Liver (tissue), 9 donors: ENCODE data around the gene FAM221B. TPM values are rescaled to one million over a fixed set of nuclear protein-coding genes. Genes with fewer than 3 reads are reported as not detected.

Experiments used
- DNase-seq: peaks from one replicate; pipeline ENCODE4 v3.0.0-alpha.2; 2017; ENCODE audit warnings: low spot score
- H3K27ac ChIP-seq, 2 donors: one replicate each; pipeline ENCODE4 v1.7.0; 2013; ENCODE audit warnings: inconsistent platforms in 2 of 2, low read length in 2 of 2, control low read depth in 1 of 2, low read depth in 1 of 2, mild to moderate bottlenecking in 1 of 2
- H3K27me3 ChIP-seq, 4 donors: one replicate each; pipeline versions ENCODE4 v1.6.1 to v1.7.0; 2013; ENCODE audit warnings: low read length in 3 of 4, inconsistent platforms in 1 of 4, mild to moderate bottlenecking in 1 of 4, moderate library complexity in 1 of 4; ENCODE audit not compliant: control insufficient read depth in 4 of 4, insufficient read depth in 4 of 4
- H3K36me3 ChIP-seq, 4 donors: one replicate each; pipeline versions ENCODE4 v1.6.1 to v1.7.0; 2013; ENCODE audit warnings: low read length in 3 of 4, mild to moderate bottlenecking in 3 of 4, low read depth in 1 of 4, moderate library complexity in 1 of 4; ENCODE audit not compliant: control insufficient read depth in 4 of 4, insufficient read depth in 3 of 4
- H3K4me1 ChIP-seq, 4 donors: one replicate each; pipeline versions ENCODE4 v1.6.1 to v1.7.0; 2013; ENCODE audit warnings: low read length in 3 of 4, mild to moderate bottlenecking in 3 of 4, moderate library complexity in 1 of 4; ENCODE audit not compliant: control insufficient read depth in 4 of 4, insufficient read depth in 4 of 4
- H3K4me3 ChIP-seq, 3 donors: one replicate each; pipeline versions ENCODE4 v1.6.1 to v1.7.0; 2013; ENCODE audit warnings: low read length in 3 of 3, control low read depth in 1 of 3, low read depth in 1 of 3, mild to moderate bottlenecking in 1 of 3
- H3K9ac ChIP-seq, 2 donors: one replicate each; pipeline ENCODE4 v1.7.0; 2013; ENCODE audit warnings: low read length in 2 of 2, mild to moderate bottlenecking in 2 of 2, moderate library complexity in 2 of 2, control low read depth in 1 of 2, low read depth in 1 of 2
- H3K9me3 ChIP-seq, 4 donors: one replicate each; pipeline versions ENCODE4 v1.6.1 to v1.7.0; 2013; ENCODE audit warnings: low read length in 3 of 4; ENCODE audit not compliant: control insufficient read depth in 4 of 4
- EGR1 ChIP-seq, 2 donors: IDR thresholded peaks; 2 replicates each; pipeline ENCODE4 v1.6.1; 2016 to 2018; ENCODE audit warnings: antibody characterized with exemption in 2 of 2, low read depth in 2 of 2
- FOXA1 ChIP-seq: IDR thresholded peaks from 2 replicates; pipeline ENCODE4 v1.6.1; 2016; ENCODE audit warnings: antibody characterized with exemption
- FOXA2 ChIP-seq: IDR thresholded peaks from 2 replicates; pipeline ENCODE4 v1.6.1; 2016; ENCODE audit warnings: antibody characterized with exemption
- GABPA ChIP-seq, 2 donors: IDR thresholded peaks in 1 of 2; conservative IDR thresholded peaks in 1 of 2; 2 replicates each; pipeline ENCODE4 v1.6.1; 2016; ENCODE audit warnings: antibody characterized with exemption in 2 of 2, mild to moderate bottlenecking in 1 of 2, moderate library complexity in 1 of 2
- HNF4A ChIP-seq, 2 donors: conservative IDR thresholded peaks; 2 replicates each; pipeline ENCODE4 v1.6.1; 2016; ENCODE audit warnings: antibody characterized with exemption in 2 of 2, mild to moderate bottlenecking in 2 of 2
- HNF4G ChIP-seq: IDR thresholded peaks from 2 replicates; pipeline ENCODE4 v1.6.1; 2016; ENCODE audit warnings: antibody characterized with exemption
- JUND ChIP-seq, 2 donors: IDR thresholded peaks; 2 replicates each; pipeline ENCODE4 v1.6.1; 2016; ENCODE audit warnings: antibody characterized with exemption in 2 of 2
- NR2F2 ChIP-seq: IDR thresholded peaks from 2 replicates; pipeline ENCODE4 v1.6.1; 2016; ENCODE audit warnings: antibody characterized with exemption
- RAD21 ChIP-seq, 2 donors: IDR thresholded peaks; 2 replicates each; pipeline ENCODE4 v1.6.1; 2016; ENCODE audit warnings: antibody characterized with exemption in 2 of 2, mild to moderate bottlenecking in 2 of 2
- RXRA ChIP-seq, 2 donors: IDR thresholded peaks; 2 replicates each; pipeline ENCODE4 v1.6.1; 2017 to 2018; ENCODE audit warnings: antibody characterized with exemption in 2 of 2, mild to moderate bottlenecking in 1 of 2
- SP1 ChIP-seq: IDR thresholded peaks from 2 replicates; pipeline ENCODE4 v1.6.1; 2018; ENCODE audit warnings: antibody characterized with exemption, mild to moderate bottlenecking
- YY1 ChIP-seq: IDR thresholded peaks from 2 replicates; pipeline ENCODE4 v1.6.1; 2016; ENCODE audit warnings: antibody characterized with exemption, mild to moderate bottlenecking
- WGBS: extraction: QIAGEN DNeasy Blood & Tissue Kit; methylation state at CpG from one replicate; pipeline ENCODE4 v1.1.7; 2013; 5-methylcytosine and 5-hydroxymethylcytosine counted together
- polyA plus RNA-seq, 2 donors: library from polyadenylated mRNA; stranded (reverse) in 1 of 2; unstranded in 1 of 2; fragments of 200-250 nt in 1 of 2; fragments of >200 nt in 1 of 2; fragmentation: Nextera tagmentation in 1 of 2; extraction: Ambion mirVana in 1 of 2; gene quantifications; one replicate each; pipeline versions ENCODE4 v1.2.1 to v1.2.3, GENCODE V29; 2013 to 2015
- total RNA-seq, 2 donors: library from RNA; depleted of rRNA; stranded (reverse); fragments of >200 nt; gene quantifications; one replicate each; pipeline ENCODE4 v1.2.3, GENCODE V29; 2014
- TF ChIP-seq, protein P1 (sequence below): IDR thresholded peaks from 2 replicates; pipeline ENCODE4 v1.6.1; 2016; ENCODE audit warnings: antibody characterized with exemption
- TF ChIP-seq, protein P2 (sequence below): IDR thresholded peaks from 2 replicates; pipeline ENCODE4 v1.6.1; 2016; ENCODE audit warnings: antibody characterized with exemption, mild to moderate bottlenecking
- TF ChIP-seq, protein P3 (sequence below): IDR thresholded peaks from 2 replicates; pipeline ENCODE4 v1.6.1; 2016; ENCODE audit warnings: antibody characterized with exemption
- TF ChIP-seq, protein P4 (sequence below): IDR thresholded peaks from 2 replicates; pipeline ENCODE4 v1.6.1; 2016; ENCODE audit warnings: antibody characterized with exemption
- donor health status: healthy.
- donor health status: healthy.
- donor health status: healthy.
- donor health status: healthy.
- donor health status: healthy.

Gene FAM221B
- total and polyA plus RNA-seq, 4 donors = 0.35 TPM; not detected in 3

DNA sequence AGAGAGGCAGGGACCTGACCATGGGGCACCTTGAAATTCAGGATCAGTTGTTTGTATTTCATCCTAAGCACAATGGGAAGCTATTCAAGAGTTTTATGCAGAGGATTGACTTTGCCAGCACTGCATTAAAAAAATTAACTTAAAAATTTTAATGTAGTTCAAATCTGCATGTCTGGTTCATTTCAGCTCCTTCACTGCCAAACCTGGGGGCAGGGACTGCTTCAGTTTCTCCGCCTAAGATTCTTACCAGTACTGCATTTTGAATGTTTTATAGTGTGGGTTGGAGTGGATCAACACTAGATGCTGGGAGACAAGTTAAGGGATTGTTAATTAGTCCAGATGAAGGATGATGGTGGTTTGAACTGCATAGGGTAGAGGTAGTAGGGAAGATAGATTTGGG, 58.8 kb downstream of the FAM221B start:
- WGBS = 92% methylated on average over 1 of the region's 1 CpG
- no peaks in the 10 kb centered on the region for H3K27me3 ChIP-seq
- no peaks in the 10 kb centered on the region for H3K9me3 ChIP-seq
- H3K9ac ChIP-seq = no peak overlapping the region
- TF ChIP-seq RXRA (IDR thresholded peaks at IDR 0.05) = no peak
- no peak for TF ChIP-seq EGR1 (IDR thresholded peaks at IDR 0.05; ENCODE audit: low read depth in 2 of 2)
- no peaks in the 10 kb centered on the region for H3K36me3 ChIP-seq
- H3K27ac ChIP-seq = no peak overlapping the region
- no peak for DNase-seq
- no peak overlapping the region for H3K4me3 ChIP-seq
- peaks cover 2 to 27% (median 18%) of the 10 kb centered on the region in 4 donors for H3K4me1 ChIP-seq

DNA sequence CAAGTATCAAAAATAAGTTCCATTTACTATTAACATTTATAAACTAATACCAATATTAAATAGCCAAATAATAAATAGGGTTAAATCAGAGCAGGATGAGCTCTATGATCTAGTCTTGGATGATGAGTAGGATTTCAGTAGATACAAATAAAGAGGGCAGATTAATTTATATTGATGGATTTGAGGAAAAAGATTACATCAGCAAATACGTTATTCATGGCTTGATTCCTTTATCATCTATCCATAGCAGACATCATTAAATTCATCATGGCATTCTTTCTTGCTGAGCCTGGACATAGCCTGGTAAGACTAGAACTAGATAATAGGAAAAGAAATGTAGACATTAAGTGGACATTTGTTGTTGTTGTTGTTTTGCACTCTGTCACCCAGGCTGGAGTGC, 61.1 kb downstream of the FAM221B start:
- no peak for DNase-seq
- H3K27me3 ChIP-seq = no peaks in the 10 kb centered on the region
- no peak overlapping the region for H3K9ac ChIP-seq
- H3K4me3 ChIP-seq = no peak overlapping the region
- H3K9me3 ChIP-seq = no peaks in the 10 kb centered on the region
- WGBS = 95% methylated on average over 1 of the region's 1 CpG
- no peaks in the 10 kb centered on the region for H3K36me3 ChIP-seq
- peaks cover 2 to 22% (median 17%) of the 10 kb centered on the region in 4 donors for H3K4me1 ChIP-seq
- H3K27ac ChIP-seq = no peak overlapping the region
- TF ChIP-seq SP1 (no peak), GABPA (IDR thresholded peaks at IDR 0.05 in 1 of 2, conservative IDR thresholded peaks at IDR 0.05 in 1 of 2) (no peak), YY1 (no peak), HNF4A (conservative IDR thresholded peaks at IDR 0.05) (no peak), FOXA1 (no peak), FOXA2 (no peak), NR2F2 (no peak), EGR1 (IDR thresholded peaks at IDR 0.05; ENCODE audit: low read depth in 2 of 2) (no peak), HNF4G (no peak), JUND (IDR thresholded peaks at IDR 0.05) (no peak), RAD21 (IDR thresholded peaks at IDR 0.05) (no peak), RXRA (IDR thresholded peaks at IDR 0.05) (no peak)
- TF ChIP-seq, protein P1, sequence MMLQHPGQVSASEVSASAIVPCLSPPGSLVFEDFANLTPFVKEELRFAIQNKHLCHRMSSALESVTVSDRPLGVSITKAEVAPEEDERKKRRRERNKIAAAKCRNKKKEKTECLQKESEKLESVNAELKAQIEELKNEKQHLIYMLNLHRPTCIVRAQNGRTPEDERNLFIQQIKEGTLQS = no peak
- TF ChIP-seq, protein P2, sequence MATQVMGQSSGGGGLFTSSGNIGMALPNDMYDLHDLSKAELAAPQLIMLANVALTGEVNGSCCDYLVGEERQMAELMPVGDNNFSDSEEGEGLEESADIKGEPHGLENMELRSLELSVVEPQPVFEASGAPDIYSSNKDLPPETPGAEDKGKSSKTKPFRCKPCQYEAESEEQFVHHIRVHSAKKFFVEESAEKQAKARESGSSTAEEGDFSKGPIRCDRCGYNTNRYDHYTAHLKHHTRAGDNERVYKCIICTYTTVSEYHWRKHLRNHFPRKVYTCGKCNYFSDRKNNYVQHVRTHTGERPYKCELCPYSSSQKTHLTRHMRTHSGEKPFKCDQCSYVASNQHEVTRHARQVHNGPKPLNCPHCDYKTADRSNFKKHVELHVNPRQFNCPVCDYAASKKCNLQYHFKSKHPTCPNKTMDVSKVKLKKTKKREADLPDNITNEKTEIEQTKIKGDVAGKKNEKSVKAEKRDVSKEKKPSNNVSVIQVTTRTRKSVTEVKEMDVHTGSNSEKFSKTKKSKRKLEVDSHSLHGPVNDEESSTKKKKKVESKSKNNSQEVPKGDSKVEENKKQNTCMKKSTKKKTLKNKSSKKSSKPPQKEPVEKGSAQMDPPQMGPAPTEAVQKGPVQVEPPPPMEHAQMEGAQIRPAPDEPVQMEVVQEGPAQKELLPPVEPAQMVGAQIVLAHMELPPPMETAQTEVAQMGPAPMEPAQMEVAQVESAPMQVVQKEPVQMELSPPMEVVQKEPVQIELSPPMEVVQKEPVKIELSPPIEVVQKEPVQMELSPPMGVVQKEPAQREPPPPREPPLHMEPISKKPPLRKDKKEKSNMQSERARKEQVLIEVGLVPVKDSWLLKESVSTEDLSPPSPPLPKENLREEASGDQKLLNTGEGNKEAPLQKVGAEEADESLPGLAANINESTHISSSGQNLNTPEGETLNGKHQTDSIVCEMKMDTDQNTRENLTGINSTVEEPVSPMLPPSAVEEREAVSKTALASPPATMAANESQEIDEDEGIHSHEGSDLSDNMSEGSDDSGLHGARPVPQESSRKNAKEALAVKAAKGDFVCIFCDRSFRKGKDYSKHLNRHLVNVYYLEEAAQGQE = no peak
- TF ChIP-seq, protein P3, sequence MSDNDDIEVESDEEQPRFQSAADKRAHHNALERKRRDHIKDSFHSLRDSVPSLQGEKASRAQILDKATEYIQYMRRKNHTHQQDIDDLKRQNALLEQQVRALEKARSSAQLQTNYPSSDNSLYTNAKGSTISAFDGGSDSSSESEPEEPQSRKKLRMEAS = no peak
- TF ChIP-seq, protein P4, sequence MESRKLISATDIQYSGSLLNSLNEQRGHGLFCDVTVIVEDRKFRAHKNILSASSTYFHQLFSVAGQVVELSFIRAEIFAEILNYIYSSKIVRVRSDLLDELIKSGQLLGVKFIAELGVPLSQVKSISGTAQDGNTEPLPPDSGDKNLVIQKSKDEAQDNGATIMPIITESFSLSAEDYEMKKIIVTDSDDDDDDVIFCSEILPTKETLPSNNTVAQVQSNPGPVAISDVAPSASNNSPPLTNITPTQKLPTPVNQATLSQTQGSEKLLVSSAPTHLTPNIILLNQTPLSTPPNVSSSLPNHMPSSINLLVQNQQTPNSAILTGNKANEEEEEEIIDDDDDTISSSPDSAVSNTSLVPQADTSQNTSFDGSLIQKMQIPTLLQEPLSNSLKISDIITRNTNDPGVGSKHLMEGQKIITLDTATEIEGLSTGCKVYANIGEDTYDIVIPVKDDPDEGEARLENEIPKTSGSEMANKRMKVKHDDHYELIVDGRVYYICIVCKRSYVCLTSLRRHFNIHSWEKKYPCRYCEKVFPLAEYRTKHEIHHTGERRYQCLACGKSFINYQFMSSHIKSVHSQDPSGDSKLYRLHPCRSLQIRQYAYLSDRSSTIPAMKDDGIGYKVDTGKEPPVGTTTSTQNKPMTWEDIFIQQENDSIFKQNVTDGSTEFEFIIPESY = no peak
